HS-27A (cell line): ENCODE results near the gene DOCK4.

Source experiments
- DNase-seq: peaks from one replicate; pipeline ENCODE4 v3.0.0-alpha.2; 2012; ENCODE audit warnings: low read depth, missing footprints

DOCK4 gene

GRCh38 chr7:112161253-112162141 lies 44.7 kb downstream of the DOCK4 start:
- DNase-seq: no peak

- DNase-seq: no peak
Observed at GRCh38 chr7:112160771-112161150, 45.4 kb downstream of the DOCK4 start.

- DNase-seq: no peak
Observed at GRCh38 chr7:112160130-112160770, 45.9 kb downstream of the DOCK4 start.

- no peak for DNase-seq
Observed at GRCh38 chr7:112159351-112159750, 46.8 kb downstream of the DOCK4 start.

GRCh38 chr7:112157072-112157471 lies 49.1 kb downstream of the DOCK4 start:
- DNase-seq: no peak

GRCh38 chr7:112156412-112156811 lies 49.8 kb downstream of the DOCK4 start:
- no peak for DNase-seq

GRCh38 chr7:112154690-112155089 lies 51.5 kb downstream of the DOCK4 start:
- no peak for DNase-seq

GRCh38 chr7:112152186-112152585 lies 54.0 kb downstream of the DOCK4 start:
- no peak for DNase-seq

- DNase-seq: no peak
Observed at GRCh38 chr7:112150823-112151641, 55.2 kb downstream of the DOCK4 start.

- DNase-seq: no peak
Observed at GRCh38 chr7:112149734-112150133, 56.5 kb downstream of the DOCK4 start.

GRCh38 chr7:112147793-112148361 lies 58.3 kb downstream of the DOCK4 start:
- DNase-seq: no peak

GRCh38 chr7:112145206-112145605 lies 61.0 kb downstream of the DOCK4 start:
- DNase-seq: no peak

- DNase-seq: no peak
Observed at GRCh38 chr7:112144284-112145059, 61.7 kb downstream of the DOCK4 start.

- peak; percentile 11 for DNase-seq
Observed at GRCh38 chr7:112143582-112143981, 62.6 kb downstream of the DOCK4 start.

- no peak for DNase-seq
Observed at GRCh38 chr7:112143136-112143535, 63.1 kb downstream of the DOCK4 start.

- DNase-seq: no peak
Observed at GRCh38 chr7:112140600-112140999, 65.6 kb downstream of the DOCK4 start.

- DNase-seq: no peak
Observed at GRCh38 chr7:112138938-112139337, 67.3 kb downstream of the DOCK4 start.

GRCh38 chr7:112138325-112138852 lies 67.8 kb downstream of the DOCK4 start:
- no peak for DNase-seq

GRCh38 chr7:112137141-112138101 lies 68.8 kb downstream of the DOCK4 start:
- DNase-seq: no peak
